H54 (cell line): ENCODE measurements around the gene PYGL.

Source experiments
- DNase-seq: peaks from one replicate; pipeline ENCODE4 v3.0.0; 2011; ENCODE audit warnings: low spot score, mixed read lengths; ENCODE audit not compliant: insufficient read length
- FAIRE-seq: peaks from 3 replicates; lab custom pipeline; 2011; peaks lifted over from hg19 to GRCh38; lab: Jason Lieb, UNC
- POLR2A ChIP-seq: IDR thresholded peaks from 2 replicates; pipeline ENCODE4 v1.6.1; 2011; ENCODE audit warnings: low read depth, mild to moderate bottlenecking, low read length

Gene PYGL

GRCh38 chr14:50892255-50892654, 52.0 kb downstream of the PYGL start:
- no peak for TF ChIP-seq POLR2A
- FAIRE-seq (no peak), DNase-seq (no peak)

- no peak for FAIRE-seq
These were observed 56.8 kb downstream of the PYGL start for GRCh38 chr14:50887476-50887875.

GRCh38 chr14:50883827-50884197, 60.5 kb downstream of the PYGL start:
- TF ChIP-seq POLR2A, result no peak
- DNase-seq (no peak), FAIRE-seq (no peak)

More at GRCh38 chr14:50887476-50887875, 56.8 kb downstream of the PYGL start:
- DNase-seq, result no peak
- no peak for TF ChIP-seq POLR2A

- no peak for FAIRE-seq
- TF ChIP-seq POLR2A, result no peak
- no peak for DNase-seq
These were observed 61.1 kb downstream of the PYGL start for GRCh38 chr14:50882932-50883826.

- FAIRE-seq, result no peak
These were observed 68.8 kb downstream of the PYGL start for GRCh38 chr14:50875359-50876070.

GRCh38 chr14:50874757-50875156, 69.5 kb downstream of the PYGL start:
- no peak for TF ChIP-seq POLR2A
- no peak for FAIRE-seq
- no peak for DNase-seq

More at GRCh38 chr14:50875359-50876070, 68.8 kb downstream of the PYGL start:
- no peak for TF ChIP-seq POLR2A
- DNase-seq, result no peak

GRCh38 chr14:50871914-50872732, 72.2 kb downstream of the PYGL start, which contains the start of gene ABHD12B:
ABHD12B (plus strand) TSS chr14:50872053; CDS start chr14:50872175, 122 bp downstream.
- FAIRE-seq (no peak), DNase-seq (no peak)
- no peak for TF ChIP-seq POLR2A

GRCh38 chr14:50871228-50871627, 73.1 kb downstream of the PYGL start:
- TF ChIP-seq POLR2A, result no peak
- FAIRE-seq (no peak), DNase-seq (no peak)

- no peak for DNase-seq
- no peak for FAIRE-seq
- TF ChIP-seq POLR2A, result no peak
These were observed 78.7 kb downstream of the PYGL start for GRCh38 chr14:50865391-50866076.

GRCh38 chr14:50864946-50865345, 79.3 kb downstream of the PYGL start:
- DNase-seq (no peak), FAIRE-seq (no peak)
- TF ChIP-seq POLR2A, result no peak

- no peak for TF ChIP-seq POLR2A
- FAIRE-seq (no peak), DNase-seq (no peak)
These were observed 80.0 kb downstream of the PYGL start for GRCh38 chr14:50864237-50864636.

- FAIRE-seq (no peak), DNase-seq (no peak)
- TF ChIP-seq POLR2A, result no peak
These were observed 82.2 kb downstream of the PYGL start for GRCh38 chr14:50862036-50862570.
